ENCODE data around the gene ANKS6.

Gene ANKS6

DNA sequence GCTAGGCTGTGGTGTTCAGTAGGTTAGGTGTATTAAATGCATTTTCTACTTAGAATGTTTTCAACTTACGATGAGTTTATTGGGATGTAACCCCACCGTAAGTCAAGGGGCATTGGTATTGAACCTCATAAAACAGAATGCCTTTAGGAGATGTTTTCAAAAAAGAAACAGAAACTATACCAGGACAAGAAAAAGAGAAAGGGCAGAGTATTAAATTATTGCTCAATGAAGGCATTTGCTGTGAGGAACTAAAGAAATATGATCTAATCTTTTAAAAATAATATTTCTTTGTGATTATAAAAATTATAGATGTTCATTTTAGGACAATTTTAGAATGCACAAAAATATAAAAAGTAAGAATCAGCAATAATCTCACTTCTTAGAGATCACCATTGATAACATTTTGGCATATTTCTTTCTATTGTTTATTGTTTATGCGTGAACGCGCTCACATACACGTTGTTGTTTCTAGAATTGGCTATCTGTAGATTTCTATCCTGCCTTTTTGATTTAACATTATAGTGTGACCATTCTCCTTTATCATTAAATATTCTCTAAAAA is 19.1 kb upstream of the ANKS6 start:
- DNase-seq (ENCODE audit: low read depth), result no peak

DNA sequence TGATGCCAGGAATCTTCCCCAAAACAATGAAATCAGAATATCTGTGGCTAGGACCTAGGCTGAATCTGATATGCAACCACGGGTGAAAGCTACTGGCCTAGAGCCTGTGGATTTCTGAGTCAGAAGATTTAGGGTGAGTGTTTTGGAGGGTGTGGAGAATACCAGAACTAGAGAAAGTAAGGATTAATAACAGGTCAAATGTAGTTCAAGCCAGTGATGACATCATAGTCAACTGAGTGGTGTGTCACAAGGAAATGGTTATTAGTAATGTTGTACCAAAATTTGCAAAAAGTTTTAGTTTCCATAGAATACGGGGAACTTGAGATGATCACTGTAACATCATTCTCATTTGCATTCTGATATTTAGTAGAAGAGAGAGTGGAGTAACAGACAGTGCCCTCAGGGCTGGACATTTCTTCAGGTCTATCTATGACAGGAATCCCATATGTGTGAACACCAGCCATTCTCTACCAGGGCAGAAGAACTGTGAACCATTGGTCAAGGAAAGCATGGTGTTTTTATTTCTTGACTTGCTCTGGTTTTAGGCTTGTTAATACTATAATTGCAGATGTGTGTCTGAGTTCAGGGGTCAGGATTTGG is 14.8 kb upstream of the ANKS6 start:
- peak; percentile 96 for DNase-seq (ENCODE audit: low read depth)

DNA sequence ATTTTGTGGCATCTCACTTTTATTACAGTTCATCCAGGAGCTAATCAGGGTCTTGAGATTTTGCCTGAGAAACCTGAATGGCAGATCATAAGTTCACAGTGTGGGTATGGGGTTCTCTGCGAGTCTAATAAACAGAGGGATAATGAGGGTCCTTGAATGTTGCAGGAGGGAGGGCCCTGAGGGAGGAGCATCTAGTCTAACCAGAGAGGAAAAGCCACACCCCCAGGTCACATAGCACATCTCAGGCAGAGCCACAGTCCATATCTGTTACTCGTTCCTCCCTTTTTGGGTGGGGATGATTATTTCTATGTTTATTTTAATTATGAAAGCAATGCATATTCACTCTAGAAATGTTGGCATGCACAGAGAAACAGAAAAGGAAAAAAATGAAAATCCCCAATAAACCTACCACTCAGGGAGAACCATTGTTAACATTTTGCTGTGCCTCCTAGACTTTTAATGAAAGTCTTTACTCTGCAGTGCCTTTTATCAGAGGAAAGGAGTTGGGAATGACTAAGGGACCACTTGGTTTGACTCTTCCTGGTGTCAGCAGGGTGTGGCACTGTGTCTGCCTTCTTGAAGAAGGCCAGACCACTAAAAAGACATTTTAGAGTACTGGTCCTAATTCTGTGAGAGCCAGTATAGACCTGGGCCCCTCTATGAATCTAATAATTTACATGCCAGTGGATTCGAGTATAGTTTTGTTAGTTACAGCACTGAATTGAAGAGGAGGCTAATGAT is 13.9 kb upstream of the ANKS6 start:
- DNase-seq (ENCODE audit: low read depth), result no peak

DNA sequence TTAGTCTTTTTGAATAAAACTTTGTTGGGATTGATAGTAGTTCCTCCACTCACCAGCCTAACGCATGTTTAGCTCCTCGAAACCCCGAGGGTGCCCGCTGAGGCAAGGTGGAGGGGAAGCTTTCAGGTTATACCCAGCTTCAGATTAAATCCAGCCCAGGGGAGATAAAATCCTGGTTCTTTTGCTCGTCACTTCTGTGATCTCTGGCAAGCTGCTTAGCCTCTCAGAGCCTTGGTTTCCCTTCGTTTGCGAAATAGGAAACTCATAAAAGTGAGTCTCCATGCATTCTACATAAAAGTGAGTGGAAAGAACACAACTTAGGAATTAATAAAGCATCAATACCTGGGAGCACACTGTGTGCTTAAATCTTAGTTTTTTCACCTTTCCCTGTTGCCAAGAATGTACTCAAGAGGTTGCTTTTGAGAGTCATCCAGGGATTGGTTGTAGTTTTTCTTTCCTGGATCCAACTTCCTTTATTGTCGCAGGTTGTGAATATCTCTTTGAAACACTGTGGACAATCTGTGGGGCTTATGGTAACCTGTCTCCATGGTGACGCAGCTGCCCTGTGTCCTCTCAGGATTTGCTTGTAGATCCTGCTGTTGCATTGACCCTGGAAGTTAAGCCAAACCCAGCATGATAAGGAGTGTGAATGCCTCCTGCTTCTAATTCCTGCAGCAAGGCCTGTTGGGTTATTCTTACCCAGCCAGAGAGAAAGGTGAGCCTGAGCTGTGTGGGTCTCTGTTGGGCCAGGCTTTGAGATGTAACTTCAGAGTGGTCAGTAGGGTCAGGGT is 13.2 kb upstream of the ANKS6 start:
- DNase-seq (ENCODE audit: low read depth), result no peak

DNA sequence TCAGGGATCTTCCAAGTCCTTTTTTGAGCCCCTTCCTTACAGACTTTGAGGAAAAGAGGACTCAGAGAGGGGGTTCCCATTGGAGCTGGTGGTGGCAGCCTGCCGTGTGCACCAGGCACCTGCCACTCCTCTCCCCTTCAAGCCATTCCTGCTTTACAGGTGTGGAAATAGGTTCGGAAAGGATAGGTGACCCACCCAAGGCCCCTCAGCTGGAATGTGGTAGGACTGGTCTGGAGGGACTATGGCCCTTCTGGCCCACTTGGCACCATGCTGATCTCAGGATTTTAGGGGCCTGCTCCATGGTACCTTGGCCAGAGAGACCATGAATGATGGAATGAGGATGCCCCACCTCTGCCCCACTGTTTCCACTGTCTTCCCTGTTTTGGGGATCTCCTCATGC is 12.5 kb upstream of the ANKS6 start:
- DNase-seq (ENCODE audit: low read depth), result no peak

DNA sequence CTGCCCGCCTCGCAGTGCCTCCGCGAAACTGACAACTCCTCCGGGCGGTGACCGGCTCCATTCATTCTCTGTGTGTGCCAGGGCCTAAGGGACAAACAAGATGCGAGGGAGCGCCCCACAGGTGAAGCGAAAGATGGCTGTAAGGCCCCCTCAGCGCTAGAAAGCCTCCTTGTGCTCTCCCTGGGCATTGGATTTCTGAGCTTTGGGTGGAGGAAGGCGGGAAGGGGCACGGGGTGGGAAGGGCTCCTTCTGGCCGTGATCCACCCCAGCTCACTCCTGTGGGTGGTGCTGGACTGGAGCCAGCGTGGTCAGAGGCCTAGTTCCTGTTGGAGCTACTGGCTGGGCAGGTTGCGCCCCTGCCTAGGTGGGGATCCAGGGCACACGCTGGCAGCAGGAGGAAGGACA is 12.1 kb upstream of the ANKS6 start:
- DNase-seq (ENCODE audit: low read depth), result no peak

DNA sequence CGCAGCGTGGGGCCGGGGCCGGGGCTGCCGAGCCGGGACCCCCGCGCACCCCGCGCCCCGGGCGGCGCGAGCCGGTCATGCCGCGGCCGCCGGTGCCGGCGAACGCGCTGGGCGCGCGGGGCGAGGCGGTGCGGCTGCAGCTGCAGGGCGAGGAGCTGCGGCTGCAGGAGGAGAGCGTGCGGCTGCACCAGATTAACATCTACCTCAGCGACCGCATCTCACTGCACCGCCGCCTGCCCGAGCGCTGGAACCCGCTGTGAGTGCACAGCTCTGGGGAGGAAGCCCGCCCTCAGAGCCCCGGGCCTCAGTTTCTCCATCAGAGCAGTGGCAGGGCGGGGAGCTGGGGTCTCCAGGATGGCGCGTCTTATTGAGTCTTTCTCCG is 11.4 kb upstream of the ANKS6 start:
- DNase-seq (ENCODE audit: low read depth), result no peak

DNA sequence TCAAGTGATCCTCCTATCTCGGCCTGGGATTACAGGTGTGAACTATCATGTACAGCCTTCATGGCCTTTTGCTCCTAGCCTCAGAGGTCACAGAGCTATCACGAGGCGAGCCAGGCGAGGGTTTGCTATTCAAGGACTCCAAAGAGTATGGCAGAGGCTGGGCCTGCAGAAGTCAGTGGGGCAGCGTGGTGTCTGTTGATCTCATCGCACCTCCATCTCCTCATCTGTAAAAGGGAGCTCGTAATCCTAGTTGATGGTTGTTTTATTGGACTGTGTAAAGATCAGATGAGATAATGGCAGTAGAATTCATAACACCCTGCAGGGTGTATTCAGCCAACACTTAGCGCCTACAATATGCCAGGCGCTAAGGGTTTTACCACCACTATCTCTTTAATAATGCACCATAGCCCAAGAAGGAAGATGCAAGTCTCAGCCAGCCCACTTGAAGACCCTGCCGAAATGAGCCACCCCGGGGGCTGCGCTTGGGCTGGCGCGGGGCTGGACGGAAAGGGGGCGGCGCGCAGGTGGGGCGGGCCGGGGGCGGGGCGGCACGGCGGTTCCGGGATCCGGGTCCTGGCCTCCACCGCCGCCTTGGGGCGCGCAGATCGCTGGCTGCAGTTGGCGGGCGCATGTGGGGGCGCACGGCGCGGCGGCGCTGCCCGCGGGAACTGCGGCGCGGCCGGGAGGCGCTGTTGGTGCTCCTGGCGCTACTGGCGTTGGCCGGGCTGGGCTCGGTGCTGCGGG is 10.9 kb upstream of the ANKS6 start, which contains the start of gene GALNT12:
Gene GALNT12 (plus strand): TSS at position 601 of the 744 bp plus-strand sequence. CDS start 29 bp downstream, at position 630.
- DNase-seq (ENCODE audit: low read depth), result no peak

DNA sequence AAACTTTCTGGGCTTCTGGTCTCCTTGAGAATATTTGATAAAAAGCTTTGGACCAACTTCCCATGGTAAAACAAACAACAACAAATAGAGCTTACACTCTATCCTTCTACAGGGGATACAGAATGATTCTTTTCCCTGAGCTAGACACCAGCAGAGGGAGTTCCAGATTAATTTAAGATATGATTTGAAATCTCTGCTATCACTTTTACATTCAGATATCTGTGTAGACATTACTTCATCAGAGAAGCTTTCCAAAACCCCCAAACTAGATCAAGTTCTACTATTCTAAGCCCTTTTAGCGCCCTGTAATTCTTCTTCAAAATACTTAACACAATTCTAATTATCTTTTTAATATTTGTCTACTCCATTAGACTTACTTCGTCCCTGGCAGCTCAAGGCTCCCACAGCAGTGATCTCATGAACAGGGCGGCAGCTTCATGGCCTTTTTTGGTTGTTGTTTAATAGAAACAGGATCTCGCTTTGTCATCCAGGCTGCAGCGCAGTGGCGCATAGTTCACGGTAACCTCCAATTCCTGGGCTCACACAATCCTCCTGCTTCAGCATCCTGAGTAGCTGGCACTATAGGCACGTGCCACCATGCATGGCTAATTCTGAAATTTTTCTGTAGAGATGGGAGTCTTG is 10.2 kb upstream of the ANKS6 start:
- no peak for DNase-seq (ENCODE audit: low read depth)

DNA sequence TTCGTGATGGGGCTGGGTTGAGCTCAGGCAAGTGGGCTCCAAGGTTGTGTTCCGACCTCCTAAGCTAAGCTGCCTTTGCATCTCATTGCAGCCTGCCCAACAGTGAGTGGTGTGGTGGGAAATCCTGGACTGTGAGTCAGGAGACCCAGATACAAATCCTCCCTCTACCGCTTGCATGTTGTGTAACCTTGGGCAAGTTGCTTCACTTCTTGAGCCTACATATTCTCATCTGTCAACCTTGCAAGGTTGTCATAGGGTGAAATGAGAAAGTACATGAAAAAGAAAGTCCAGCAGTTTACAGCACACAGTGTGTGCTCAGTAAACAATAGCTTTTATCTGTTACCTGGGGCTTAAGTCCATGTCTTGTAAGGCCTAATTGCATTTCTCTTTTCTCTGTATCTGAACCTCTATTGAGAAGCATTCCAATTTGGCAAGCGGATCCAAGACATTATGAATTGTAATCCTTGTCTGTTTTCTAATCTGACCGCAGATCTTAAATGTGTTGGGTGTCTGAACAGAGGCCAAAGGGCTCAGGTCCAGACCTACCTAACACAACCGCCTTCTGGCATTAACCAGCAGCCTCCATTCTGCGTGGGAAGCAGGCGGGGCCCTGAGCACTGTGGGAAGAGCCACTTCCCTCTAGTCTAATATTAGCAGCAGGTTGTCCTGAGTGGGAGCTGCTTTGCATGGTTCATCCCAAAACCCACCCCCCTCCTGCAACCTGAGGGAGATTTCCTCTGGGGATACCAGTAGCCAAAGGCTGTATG is 9.3 kb upstream of the ANKS6 start:
- DNase-seq (ENCODE audit: low read depth), result peak; percentile 67

DNA sequence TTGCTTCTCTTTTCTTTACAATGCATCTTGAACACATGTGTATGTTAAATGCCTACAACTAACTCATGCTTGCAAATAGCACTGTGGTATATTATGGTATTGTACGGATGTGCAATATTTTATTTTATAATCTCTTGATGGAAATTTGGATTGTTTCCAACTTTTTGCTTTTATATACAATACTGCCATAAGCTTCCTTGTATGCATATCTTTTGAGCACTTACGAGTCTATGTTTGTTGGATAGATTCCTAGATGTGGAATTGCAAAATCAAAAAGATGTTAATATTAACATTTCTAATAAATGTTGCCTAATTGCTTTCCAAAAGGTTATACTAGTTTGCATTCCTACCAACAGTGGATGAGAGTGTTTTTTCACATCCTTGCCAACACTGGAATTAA is 7.7 kb upstream of the ANKS6 start:
- no peak for DNase-seq (ENCODE audit: low read depth)

DNA sequence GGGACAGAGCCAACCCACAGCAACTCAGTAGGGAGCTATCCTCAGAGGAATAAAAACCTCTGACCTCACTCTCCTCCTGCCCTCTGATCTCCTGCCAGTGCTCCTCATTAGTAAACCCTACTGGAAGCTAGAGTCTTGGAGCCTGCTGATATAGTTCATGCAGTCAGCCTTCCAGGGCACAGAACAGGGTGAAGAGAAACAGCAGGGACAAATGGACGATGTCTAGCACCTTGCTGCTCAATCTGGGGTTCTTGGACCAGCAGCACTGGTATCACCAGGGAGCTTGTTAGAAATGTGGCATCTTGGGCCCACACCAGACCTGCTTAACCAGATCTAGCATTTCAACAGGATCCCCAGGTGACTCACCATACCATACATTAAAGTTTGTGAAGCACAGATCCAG is 5.6 kb upstream of the ANKS6 start:
- DNase-seq (ENCODE audit: low read depth), result no peak

DNA sequence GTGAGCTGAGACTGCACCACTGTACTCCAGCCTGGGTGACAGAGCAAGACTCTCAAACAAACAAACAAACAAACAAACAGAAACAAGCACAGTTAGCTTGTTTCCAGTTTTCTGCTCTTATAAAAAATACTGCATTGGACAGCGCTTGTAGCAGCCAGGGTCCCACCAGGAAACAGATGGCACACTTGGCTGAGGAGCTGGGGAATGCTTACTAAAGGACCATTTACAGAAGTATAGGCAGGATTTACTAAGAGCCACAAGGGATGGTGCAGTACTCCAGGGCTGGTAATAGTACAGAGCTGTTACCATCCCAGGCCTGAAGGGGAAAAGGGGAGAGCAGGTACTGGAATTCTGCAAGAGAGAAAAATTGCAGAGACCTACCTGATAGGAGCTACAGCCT is 5.2 kb upstream of the ANKS6 start:
- no peak for DNase-seq (ENCODE audit: low read depth)

DNA sequence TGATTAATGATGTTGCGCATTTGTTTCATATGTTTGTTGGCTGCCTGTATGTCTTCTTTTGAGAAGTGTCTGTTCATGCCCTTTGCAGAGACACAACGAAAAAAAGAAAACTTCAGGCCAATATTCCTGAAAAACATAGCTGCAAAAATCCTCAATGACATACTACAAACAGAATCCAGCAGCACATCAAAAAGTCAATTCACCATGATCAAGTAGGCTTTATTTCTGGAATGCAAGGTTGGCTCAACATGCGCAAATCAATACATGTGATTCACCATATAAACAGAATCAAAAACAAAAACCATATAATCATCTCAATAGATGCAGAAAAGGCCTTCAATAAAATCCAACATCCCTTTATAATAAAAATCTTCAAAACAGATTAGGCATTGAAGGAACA is 1.9 kb upstream of the ANKS6 start:
- no peak for DNase-seq (ENCODE audit: low read depth)

DNA sequence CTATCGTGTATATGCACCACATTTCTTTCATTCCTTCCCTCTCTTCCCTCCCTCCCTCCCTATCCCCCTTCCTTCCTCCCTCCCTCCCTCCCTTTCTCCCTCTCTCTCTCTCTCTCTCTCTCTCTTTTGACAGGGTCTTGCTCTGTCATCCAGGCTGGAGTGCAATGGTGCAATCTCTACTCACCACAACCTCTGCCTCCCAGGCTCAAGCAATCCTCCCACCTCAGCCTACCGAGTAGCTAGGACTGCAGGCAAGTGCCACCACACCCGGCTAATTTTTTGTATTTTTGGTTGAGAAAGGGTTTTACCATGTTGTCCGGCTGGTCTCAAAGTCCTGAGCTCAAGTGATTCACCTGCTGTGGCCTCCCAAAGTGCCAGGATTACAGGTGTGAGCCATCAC is 1.1 kb upstream of the ANKS6 start:
- DNase-seq (ENCODE audit: low read depth), result no peak

DNA sequence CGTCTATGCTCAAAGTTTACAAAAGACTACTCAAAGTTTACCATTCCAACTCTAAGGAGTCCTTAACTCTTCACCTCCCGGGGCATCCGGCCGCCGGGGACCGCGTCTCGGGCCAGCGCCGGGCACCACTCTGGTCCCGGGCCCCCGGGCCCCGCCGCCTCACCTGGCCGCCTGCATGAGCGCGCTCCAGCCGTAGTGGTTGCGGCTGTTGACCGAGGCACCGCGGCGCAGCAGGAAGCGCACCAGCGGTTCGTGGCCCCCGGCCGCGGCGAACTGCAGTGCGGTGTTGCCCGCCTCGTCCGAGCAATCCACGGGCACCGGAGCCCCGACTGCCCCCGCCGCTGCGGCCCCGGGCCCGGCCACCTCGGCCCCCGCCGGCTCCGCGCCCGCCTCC is 388 bp downstream of the ANKS6 start:
- no peak for DNase-seq (ENCODE audit: low read depth)

DNA sequence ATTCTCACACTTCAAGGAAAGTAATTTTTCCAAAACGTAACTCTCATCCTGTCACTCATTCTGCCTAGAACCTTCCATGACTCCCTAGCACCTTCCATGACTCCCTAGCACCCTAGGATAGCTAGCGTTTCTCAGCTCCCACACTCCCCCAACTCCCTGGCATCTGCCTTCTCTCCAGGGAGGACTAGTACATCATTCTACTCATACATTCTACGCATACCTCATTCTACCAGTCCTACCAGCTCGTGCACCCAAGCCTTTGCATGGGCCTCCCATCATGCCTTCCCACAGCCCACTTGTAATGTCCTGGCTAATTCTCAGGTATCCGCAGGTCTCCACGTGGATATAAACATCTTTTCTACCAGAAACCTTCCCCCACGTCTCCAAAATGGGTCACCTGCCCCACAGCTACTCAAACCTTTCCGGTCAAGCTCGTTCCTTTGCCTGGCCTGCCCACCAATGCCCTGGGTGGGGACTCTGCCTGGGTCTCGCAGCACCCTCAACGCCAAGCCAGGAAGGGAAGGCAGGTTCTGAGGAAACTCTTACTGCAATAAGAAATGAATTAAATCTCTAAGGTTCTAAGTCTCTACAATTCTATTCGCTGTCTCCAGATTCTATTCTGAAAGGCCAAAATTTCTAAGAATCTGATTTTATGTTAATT is 930 bp downstream of the ANKS6 start:
- no peak for DNase-seq (ENCODE audit: low read depth)

DNA sequence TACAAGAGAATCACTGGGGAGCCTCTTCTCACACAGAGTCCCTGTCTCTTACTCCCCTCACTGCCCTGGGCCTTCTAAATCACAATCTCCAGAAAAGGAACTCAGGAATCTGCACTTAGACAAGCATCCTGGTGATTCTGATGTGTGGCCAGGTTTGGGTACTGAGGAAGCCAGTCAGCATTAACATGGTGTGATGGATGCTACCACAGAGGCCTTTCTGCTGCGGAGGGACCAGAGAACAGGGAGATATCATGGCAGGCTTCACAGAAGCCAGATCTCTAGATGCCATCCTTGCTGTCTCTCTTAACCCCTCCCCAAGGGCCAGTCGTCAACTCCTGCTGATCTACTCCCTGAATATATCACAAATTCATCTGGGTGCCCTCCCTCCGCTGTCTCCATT is 1.6 kb downstream of the ANKS6 start:
- DNase-seq (ENCODE audit: low read depth), result no peak

DNA sequence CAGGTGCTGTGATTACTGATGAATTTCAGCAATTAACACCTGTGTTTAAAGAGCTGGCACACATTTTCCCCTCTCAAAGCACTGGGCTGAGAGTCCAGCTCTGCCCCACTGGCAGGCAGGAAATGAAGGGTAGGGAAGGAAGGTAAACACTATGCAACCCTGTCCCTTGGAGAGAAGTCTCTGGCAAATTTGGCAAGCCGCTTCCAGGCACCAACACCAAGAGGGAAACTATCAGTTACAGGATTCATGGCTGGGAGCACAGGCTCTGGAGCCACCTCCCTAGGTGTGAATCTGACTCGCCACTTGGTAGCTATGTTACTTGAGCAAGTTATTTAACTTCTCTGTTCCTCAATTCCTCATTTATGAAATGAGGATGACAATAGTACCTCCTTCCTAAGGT is 3.3 kb downstream of the ANKS6 start:
- no peak for DNase-seq (ENCODE audit: low read depth)

Data from non-pigmented ciliary epithelial cell (primary cell).